NCI-H2227 treated with DMSO at 0.1 percent for 48 hours (cell line): ENCODE results near the gene GPC6.

ENCODE experiments used
- DNase-seq: peaks from one replicate; lab custom pipeline; 2025; lab: John Stamatoyannopoulos, UW

GPC6 gene

DNA sequence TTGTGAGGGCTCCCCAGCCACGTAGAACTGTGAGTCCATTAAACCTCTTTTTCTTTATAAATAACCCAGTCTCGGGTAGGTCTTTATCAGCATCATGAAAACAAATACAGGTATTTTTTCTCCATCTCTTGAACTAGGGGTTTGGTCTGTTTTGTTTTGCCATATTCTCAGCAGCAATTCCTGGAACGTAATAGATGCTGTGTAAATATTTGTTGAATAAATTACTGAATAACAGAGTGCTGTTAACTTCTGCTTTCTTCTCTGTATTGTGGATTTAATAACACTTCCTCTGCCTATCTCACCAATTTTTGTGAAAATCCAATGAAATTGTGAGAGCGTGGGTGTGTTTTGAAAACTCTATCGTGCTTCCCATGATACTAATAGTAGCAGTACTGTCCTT, 823.4 kb downstream of the GPC6 start:
- no peak for DNase-seq

DNA sequence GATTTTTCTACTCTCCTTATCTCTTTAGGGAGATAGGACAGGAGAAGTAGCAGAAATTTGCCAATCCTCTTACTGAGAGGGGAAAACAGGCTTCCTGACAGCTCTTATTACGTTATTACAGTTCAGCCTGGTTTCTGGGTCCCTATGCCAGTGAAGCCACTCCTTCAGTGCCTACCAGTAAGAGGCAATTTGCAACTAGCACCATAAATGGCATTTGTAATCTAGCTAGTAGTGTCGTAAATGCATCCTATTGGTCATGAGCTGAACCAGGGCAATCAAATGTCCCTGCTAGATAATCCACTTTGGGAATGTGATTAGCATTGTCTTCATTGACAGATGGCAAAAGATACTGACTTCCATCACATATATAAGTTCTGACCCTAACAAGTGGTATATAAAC, 824.1 kb downstream of the GPC6 start:
- no peak for DNase-seq

DNA sequence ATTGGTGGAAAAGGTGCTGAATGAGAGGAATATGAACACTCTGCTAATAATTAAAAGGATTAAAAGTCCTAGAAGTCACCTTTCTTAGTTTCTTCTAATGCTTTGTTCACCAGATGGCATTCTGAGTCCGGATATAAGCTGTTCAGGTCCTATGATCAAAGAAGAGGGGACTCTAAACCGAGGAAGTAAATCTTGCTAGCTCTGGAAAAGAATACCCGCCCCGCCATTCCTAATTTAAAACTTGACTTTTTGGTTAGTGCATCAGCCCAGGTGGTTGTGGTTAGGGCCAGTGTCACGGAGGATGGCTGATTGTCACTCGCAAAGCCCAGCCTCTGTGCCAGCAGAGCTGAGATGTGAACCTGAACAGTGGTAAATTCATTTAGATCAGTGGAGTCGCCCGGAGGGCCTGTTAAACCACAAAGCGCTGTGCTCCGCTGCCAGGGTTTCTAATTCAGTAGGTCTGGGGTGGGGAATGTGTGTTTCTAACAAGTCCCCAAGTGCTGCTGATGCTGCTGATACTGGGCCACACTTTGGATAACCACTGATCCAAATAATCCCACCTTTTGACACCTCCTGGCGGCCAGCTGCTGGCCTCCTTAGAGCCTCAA, 827.5 kb downstream of the GPC6 start:
- DNase-seq = no peak

DNA sequence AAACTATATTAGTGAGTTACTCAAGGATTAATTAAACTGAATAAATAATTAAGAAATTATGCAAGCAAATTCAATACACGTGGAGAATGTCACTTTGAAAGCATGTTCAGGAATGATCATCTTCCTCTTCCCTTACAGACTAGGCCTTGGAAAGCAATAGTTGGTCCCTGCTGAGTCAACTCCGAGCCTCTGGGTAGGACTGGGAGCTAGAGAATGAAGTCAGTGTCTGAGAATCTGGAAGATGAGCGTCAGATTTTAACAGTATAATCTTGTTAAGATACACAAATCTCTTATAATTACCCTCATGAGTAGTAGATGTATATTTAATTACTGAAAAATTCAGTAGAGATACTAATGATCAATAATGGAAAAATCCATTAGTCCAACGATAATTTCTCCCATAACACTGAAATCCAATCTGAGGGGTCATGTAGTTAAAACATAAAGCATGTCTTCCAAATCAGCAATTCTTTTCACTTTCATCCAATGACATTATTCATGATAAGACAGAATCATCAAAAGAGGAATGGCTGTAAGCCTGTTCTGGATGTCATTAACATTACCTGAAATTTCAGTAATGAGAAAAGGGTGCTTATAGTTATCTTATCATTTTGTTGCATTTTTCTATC, 829.9 kb downstream of the GPC6 start:
- no peak for DNase-seq

GRCh38 chr13:94057618-94058186, 831.1 kb downstream of the GPC6 start:
- DNase-seq = no peak

DNA sequence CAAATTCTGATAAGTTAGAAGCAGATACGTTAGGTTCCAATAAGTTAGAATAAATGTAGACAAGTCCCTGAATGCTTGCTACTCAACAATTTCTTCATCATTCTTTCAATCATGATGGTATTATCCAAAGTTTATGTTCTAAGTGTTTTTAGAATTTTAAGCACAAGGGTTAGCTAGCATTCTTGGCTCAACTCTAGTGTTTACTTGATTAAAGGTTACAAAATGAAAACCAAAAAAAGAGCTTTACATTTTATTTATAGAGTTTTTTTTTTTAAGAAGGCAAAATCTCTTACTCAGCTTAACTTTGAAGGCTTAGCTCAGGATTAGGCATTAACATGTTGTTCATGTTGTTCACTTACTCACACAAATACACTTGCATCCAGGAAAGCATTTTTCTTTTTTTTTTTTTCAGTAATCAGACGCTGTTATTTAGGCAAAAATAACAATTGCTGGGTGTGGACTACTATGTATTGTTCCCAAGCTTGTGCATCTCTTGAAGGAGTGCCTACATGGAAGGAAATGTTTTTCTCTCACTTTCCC, 832.3 kb downstream of the GPC6 start:
- DNase-seq = no peak

- no peak for DNase-seq
Observed at GRCh38 chr13:94061301-94061700, 834.7 kb downstream of the GPC6 start.

GRCh38 chr13:94063096-94063495, 836.5 kb downstream of the GPC6 start:
- DNase-seq = no peak

DNA sequence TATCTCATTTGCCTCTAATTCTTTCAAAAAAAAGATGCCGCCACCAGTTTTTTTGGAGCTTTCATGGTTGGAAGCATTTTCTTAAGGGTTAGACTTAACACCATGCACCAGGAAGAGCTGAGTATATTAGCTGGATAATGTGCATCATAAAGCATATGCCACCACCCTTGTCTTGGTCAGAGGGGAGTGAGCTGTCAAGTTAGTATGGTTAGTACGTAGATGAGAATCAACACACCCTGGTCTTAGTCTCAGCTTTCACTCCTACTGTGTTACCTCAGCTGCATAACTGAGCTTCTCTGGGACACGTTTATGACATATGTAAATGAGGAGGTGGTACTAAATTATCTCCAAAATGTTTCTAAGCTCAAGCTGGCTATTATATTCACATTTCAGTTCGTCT, 837.2 kb downstream of the GPC6 start:
- DNase-seq = no peak

DNA sequence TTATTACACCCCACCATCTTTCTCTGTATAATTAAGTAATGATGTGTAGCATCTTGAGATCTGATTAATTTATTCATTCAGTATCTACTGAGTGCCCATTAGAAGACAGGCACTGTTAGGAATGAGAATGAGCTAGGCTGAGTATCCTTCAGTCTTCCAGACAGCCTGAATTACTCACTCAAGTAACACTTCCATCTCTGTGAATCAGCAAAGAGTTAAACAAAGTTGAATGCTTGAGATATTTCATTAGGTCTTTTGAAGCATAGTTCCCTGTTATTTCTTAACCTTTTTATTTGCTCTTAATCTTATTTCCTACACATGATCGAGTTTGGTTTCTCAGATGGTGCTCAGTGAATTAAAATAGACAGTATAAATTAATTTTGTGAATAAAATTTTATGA, 839.1 kb downstream of the GPC6 start:
- no peak for DNase-seq

GRCh38 chr13:94073007-94073744, 846.6 kb downstream of the GPC6 start:
- DNase-seq = no peak

DNA sequence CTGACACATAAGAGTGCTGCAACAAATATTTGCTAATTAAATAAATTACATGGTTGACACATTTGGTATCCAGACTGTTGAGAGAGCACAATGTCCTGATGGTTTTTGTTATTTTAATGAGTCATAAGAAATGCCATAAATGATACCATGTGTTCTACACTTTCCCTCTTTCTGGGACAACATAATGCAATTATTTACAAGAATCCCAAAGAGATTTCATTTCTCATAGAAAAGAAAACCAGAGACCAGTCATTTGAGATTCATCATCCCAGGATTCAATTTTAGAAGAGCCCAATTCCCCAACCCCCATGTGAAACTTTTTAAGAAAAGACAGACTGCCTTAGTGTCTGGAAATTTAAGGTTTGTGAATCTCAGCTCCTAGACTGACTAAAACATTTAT, 853.3 kb downstream of the GPC6 start:
- no peak for DNase-seq

- DNase-seq = no peak
Observed at GRCh38 chr13:94080527-94080926, 853.9 kb downstream of the GPC6 start.

- no peak for DNase-seq
Observed at GRCh38 chr13:94087100-94087499, 860.5 kb downstream of the GPC6 start.

- no peak for DNase-seq
Observed at GRCh38 chr13:94088742-94089141, 862.1 kb downstream of the GPC6 start.

- no peak for DNase-seq
Observed at GRCh38 chr13:94090773-94091480, 864.3 kb downstream of the GPC6 start.

DNA sequence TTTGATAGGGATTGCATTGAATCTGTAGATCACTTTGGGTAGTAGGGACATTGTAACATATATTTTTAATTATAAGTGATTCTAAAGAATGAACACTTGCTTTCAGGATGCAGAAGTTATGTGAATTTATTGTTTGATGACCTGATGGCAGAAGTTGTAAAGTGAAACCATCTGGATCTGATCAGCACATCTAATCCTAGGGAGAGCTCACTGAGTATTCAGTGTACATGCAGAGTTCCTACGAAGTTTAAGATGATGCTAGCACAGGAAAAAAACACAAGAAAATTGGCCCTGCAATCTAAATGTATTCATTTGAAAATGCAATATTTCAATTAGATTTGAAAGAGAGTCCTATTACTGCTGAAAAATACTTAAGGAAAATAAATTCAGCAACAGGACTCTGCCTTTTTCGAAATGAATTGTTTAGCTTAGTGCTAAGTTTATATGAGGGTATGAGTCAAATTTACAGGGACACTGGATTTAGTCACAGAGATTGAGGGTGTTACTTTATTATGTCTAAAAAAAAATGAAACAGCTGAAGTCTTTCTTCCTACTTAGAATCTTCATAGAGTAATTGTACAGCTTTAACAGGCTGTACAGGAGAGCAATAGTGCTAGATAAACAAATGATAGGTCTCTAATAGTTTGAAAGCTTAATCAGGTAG, 867.2 kb downstream of the GPC6 start:
- no peak for DNase-seq

GRCh38 chr13:94109715-94110374, 883.2 kb downstream of the GPC6 start:
- DNase-seq = no peak

DNA sequence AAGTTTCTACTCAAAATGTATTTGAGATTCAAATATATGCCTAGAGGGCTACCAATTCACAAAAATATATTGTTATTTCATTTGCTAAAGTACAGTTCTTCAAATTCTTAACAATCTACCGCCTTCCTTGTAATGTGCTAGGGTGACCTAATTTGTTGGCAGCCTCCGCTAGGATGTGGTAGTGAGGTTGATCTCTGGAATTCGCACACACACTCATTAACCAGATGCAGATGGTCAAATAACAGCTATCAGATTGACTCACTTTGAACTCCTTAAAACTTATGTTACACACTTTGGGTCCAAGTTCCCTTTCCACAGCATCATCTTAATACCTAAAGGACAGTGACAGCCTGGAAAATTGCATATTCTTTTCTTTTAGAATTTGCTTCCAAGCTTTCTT, 885.6 kb downstream of the GPC6 start:
- no peak for DNase-seq

- no peak for DNase-seq
Observed at GRCh38 chr13:94112731-94113130, 886.1 kb downstream of the GPC6 start.

DNA sequence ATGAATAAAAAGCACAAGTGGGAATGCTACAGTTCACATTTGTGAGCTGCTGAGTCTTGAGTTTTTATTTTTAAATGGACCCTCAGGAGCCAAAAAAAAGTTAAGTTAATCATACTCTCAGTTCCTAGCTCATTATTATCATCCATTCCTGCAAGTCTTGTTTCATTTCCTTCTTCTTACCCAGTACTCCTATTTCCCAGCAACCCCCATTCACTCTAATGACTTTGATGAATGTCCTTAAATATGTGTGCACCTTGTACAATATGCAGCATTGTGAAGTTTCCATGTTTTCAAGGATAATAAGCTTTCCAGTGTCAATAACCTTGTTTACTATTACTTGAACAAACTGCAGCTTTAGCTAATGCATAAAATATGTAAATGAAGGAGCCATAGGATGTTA, 886.6 kb downstream of the GPC6 start:
- no peak for DNase-seq
